Measurements from ENCODE around the gene LRRC56. TPM values are rescaled to one million over a fixed set of nuclear protein-coding genes. Genes with fewer than 3 reads are reported as not detected.
A peak's percentile ranks its signal among the peaks of the same experiment; 100 is the strongest.

The LRRC56 gene
- polyA plus RNA-seq, 2 of the 4 experiments (the other 2 are of a cell fraction): 0.32 to 1.0 TPM

- TF ChIP-seq, protein P1, sequence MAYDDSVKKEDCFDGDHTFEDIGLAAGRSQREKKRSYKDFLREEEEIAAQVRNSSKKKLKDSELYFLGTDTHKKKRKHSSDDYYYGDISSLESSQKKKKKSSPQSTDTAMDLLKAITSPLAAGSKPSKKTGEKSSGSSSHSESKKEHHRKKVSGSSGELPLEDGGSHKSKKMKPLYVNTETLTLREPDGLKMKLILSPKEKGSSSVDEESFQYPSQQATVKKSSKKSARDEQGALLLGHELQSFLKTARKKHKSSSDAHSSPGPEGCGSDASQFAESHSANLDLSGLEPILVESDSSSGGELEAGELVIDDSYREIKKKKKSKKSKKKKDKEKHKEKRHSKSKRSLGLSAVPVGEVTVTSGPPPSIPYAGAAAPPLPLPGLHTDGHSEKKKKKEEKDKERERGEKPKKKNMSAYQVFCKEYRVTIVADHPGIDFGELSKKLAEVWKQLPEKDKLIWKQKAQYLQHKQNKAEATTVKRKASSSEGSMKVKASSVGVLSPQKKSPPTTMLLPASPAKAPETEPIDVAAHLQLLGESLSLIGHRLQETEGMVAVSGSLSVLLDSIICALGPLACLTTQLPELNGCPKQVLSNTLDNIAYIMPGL (CRISPR knock-in tag; IDR thresholded peaks at IDR 0.05; ENCODE audit: borderline replicate concordance): no peak
- TF ChIP-seq, protein P2, sequence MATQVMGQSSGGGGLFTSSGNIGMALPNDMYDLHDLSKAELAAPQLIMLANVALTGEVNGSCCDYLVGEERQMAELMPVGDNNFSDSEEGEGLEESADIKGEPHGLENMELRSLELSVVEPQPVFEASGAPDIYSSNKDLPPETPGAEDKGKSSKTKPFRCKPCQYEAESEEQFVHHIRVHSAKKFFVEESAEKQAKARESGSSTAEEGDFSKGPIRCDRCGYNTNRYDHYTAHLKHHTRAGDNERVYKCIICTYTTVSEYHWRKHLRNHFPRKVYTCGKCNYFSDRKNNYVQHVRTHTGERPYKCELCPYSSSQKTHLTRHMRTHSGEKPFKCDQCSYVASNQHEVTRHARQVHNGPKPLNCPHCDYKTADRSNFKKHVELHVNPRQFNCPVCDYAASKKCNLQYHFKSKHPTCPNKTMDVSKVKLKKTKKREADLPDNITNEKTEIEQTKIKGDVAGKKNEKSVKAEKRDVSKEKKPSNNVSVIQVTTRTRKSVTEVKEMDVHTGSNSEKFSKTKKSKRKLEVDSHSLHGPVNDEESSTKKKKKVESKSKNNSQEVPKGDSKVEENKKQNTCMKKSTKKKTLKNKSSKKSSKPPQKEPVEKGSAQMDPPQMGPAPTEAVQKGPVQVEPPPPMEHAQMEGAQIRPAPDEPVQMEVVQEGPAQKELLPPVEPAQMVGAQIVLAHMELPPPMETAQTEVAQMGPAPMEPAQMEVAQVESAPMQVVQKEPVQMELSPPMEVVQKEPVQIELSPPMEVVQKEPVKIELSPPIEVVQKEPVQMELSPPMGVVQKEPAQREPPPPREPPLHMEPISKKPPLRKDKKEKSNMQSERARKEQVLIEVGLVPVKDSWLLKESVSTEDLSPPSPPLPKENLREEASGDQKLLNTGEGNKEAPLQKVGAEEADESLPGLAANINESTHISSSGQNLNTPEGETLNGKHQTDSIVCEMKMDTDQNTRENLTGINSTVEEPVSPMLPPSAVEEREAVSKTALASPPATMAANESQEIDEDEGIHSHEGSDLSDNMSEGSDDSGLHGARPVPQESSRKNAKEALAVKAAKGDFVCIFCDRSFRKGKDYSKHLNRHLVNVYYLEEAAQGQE (IDR thresholded peaks at IDR 0.05): no peak
- TF ChIP-seq CBX8 (IDR thresholded peaks at IDR 0.05) (no peak), HOXB13 (CRISPR knock-in tag; IDR thresholded peaks at IDR 0.05; ENCODE audit: low read depth) (no peak), TFCP2L1 (CRISPR knock-in tag; IDR thresholded peaks at IDR 0.05) (0 out of 2 replicates have a peak, but pooled peaks have one; percentile 43), RNF2 (IDR thresholded peaks at IDR 0.05; ENCODE audit: borderline replicate concordance, low read depth) (no peak), HOXB5 (CRISPR knock-in tag; IDR thresholded peaks at IDR 0.05) (no peak), POLR2A (IDR thresholded peaks at IDR 0.05; ENCODE audit: low read length) (peak; percentile 69), JUN (IDR thresholded peaks at IDR 0.05) (peak; percentile 27 to 67; a peak in 3 of 5 replicates), EHF (CRISPR knock-in tag; IDR thresholded peaks at IDR 0.05) (no peak), SMC3 (IDR thresholded peaks at IDR 0.05) (no peak), HDAC2 (IDR thresholded peaks at IDR 0.05) (no peak), RCOR1 (IDR thresholded peaks at IDR 0.05; ENCODE audit: low read depth, low read length) (no peak), HES2 (IDR thresholded peaks at IDR 0.05) (no peak), POLR2AphosphoS2 (conservative IDR thresholded peaks at IDR 0.05; ENCODE audit: low read length) (no peak), CBX2 (IDR thresholded peaks at IDR 0.05; ENCODE audit: borderline replicate concordance, low read depth) (no peak), MYC (IDR thresholded peaks at IDR 0.05; ENCODE audit: borderline replicate concordance, low read length) (no peak), FOXS1 (CRISPR knock-in tag; IDR thresholded peaks at IDR 0.05) (no peak), HOXA7 (CRISPR knock-in tag; IDR thresholded peaks at IDR 0.05) (no peak), CHD2 (IDR thresholded peaks at IDR 0.05; ENCODE audit: low read length, partially characterized antibody) (peak; percentile 25), CHD4 (IDR thresholded peaks at IDR 0.05; ENCODE audit: borderline replicate concordance) (no peak), EHMT2 (IDR thresholded peaks at IDR 0.05; ENCODE audit: low read depth) (no peak), ESRRA (IDR thresholded peaks at IDR 0.05; ENCODE audit: borderline replicate concordance, low read length) (no peak), FOSL2 (IDR thresholded peaks at IDR 0.05) (no peak), FOSL2 (CRISPR knock-in tag; IDR thresholded peaks at IDR 0.05) (no peak), BCL3 (IDR thresholded peaks at IDR 0.05) (no peak; the same call in 2 of the 3 replicates), TP53 (CRISPR knock-in tag; IDR thresholded peaks at IDR 0.05) (0 out of 2 replicates have a peak, but pooled peaks have one; percentile 20), CEBPB (IDR thresholded peaks at IDR 0.05) (no peak), FOSB (CRISPR knock-in tag; IDR thresholded peaks at IDR 0.05) (no peak), RAD21 (conservative IDR thresholded peaks at IDR 0.05 in 1 of 2, IDR thresholded peaks at IDR 0.05 in 1 of 2) (no peak)
- TF ChIP-seq, protein P3, sequence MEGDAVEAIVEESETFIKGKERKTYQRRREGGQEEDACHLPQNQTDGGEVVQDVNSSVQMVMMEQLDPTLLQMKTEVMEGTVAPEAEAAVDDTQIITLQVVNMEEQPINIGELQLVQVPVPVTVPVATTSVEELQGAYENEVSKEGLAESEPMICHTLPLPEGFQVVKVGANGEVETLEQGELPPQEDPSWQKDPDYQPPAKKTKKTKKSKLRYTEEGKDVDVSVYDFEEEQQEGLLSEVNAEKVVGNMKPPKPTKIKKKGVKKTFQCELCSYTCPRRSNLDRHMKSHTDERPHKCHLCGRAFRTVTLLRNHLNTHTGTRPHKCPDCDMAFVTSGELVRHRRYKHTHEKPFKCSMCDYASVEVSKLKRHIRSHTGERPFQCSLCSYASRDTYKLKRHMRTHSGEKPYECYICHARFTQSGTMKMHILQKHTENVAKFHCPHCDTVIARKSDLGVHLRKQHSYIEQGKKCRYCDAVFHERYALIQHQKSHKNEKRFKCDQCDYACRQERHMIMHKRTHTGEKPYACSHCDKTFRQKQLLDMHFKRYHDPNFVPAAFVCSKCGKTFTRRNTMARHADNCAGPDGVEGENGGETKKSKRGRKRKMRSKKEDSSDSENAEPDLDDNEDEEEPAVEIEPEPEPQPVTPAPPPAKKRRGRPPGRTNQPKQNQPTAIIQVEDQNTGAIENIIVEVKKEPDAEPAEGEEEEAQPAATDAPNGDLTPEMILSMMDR (IDR thresholded peaks at IDR 0.05): no peak
- TF ChIP-seq, protein P4, sequence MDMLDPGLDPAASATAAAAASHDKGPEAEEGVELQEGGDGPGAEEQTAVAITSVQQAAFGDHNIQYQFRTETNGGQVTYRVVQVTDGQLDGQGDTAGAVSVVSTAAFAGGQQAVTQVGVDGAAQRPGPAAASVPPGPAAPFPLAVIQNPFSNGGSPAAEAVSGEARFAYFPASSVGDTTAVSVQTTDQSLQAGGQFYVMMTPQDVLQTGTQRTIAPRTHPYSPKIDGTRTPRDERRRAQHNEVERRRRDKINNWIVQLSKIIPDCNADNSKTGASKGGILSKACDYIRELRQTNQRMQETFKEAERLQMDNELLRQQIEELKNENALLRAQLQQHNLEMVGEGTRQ (IDR thresholded peaks at IDR 0.05): no peak
- TF ChIP-seq, protein P5, sequence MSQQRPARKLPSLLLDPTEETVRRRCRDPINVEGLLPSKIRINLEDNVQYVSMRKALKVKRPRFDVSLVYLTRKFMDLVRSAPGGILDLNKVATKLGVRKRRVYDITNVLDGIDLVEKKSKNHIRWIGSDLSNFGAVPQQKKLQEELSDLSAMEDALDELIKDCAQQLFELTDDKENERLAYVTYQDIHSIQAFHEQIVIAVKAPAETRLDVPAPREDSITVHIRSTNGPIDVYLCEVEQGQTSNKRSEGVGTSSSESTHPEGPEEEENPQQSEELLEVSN (IDR thresholded peaks at IDR 0.05; ENCODE audit: borderline replicate concordance, low read depth): no peak
Measured at GRCh38 chr11:560305-561147, 23.2 kb downstream of the LRRC56 start, which contains the start of the genes LMNTD2 and RASSF7 (continued).
